A673 (cell line): ENCODE measurements around the gene GALNT13. TPM values are rescaled to one million over a fixed set of nuclear protein-coding genes. Genes with fewer than 3 reads are reported as not detected.
A peak's percentile ranks its signal among the peaks of the same experiment; 100 is the strongest.

Source experiments
- BruUV-seq: library from RNA; stranded (reverse); fragments of 400-500 nt; replicated peaks from 2 replicates; lab custom pipeline; 2021; lab: Mats Ljungman, UMichigan
- CTCF ChIA-PET: fragments of 300-600 bp; sonication (Branson Sonifier 250); formaldehyde crosslinking; loops from one replicate; lab custom pipeline; 2022; ENCODE audit warnings: antibody characterized with exemption; lab: Charles Lee
- POLR2A ChIA-PET: fragments of 300-600 bp; sonication (Branson Sonifier 250); formaldehyde crosslinking; loops from one replicate; lab custom pipeline; 2022; ENCODE audit warnings: antibody characterized with exemption; ENCODE audit not compliant: low non-redundant PET; lab: Charles Lee
- DNase-seq: peaks from one replicate; pipeline ENCODE4 v3.0.0-alpha.2; 2015; ENCODE audit warnings: low spot score
- H3K27ac ChIP-seq: fragments of 200-600 bp; sonication (generic); 2 replicates; pipeline ENCODE4 v1.5.1; 2016; ENCODE audit warnings: mixed run types, low read depth, mild to moderate bottlenecking, mixed read lengths, antibody characterized with exemption, low read length; ENCODE audit not compliant: poor library complexity, severe bottlenecking
- H3K27me3 ChIP-seq: fragments of 200-600 bp; sonication (generic); replicated peaks from 2 replicates; pipeline ENCODE4 v1.6.1; 2017; ENCODE audit warnings: mixed run types, low read depth, mild to moderate bottlenecking, mixed read lengths, antibody characterized with exemption, low read length; ENCODE audit not compliant: insufficient read depth, poor library complexity
- H3K36me3 ChIP-seq: fragments of 200-600 bp; sonication (generic); 2 replicates; pipeline ENCODE4 v1.6.1; 2016; ENCODE audit warnings: mixed run types, mild to moderate bottlenecking, mixed read lengths, antibody characterized with exemption, low read length; ENCODE audit not compliant: insufficient read depth, poor library complexity, severe bottlenecking
- H3K4me1 ChIP-seq: fragments of 200-600 bp; sonication (generic); 2 replicates; pipeline ENCODE4 v1.6.1; 2017; ENCODE audit warnings: mixed run types, mild to moderate bottlenecking, mixed read lengths, antibody characterized with exemption, low read length; ENCODE audit not compliant: insufficient read depth, poor library complexity, severe bottlenecking
- H3K4me3 ChIP-seq: fragments of 200-600 bp; sonication (generic); 2 replicates; pipeline ENCODE4 v1.5.1; 2016; ENCODE audit warnings: low read depth, mixed run types, mild to moderate bottlenecking, mixed read lengths, low read length; ENCODE audit not compliant: poor library complexity, severe bottlenecking
- H3K9me3 ChIP-seq: fragments of 200-600 bp; sonication (generic); 2 replicates; pipeline ENCODE4 v1.6.1; 2016; ENCODE audit warnings: mixed run types, low read depth, mild to moderate bottlenecking, mixed read lengths, antibody characterized with exemption, low read length; ENCODE audit not compliant: poor library complexity, severe bottlenecking
- EZH2 ChIP-seq: fragments of 200-600 bp; sonication (generic); IDR thresholded peaks from 2 replicates; pipeline ENCODE4 v1.6.1; 2017; ENCODE audit warnings: borderline replicate concordance, low read depth, mild to moderate bottlenecking, mixed read lengths, antibody characterized with exemption, low read length; ENCODE audit not compliant: poor library complexity, severe bottlenecking
- intact Hi-C: fragments of 100-400 bp; cut with micrococcal nuclease; formaldehyde crosslinking; loops from one replicate; pipeline ENCODE4 v1.10.0; 2022; ENCODE audit not compliant: unreplicated experiment
- total RNA-seq: library from RNA; stranded (reverse); gene quantifications from 2 replicates; pipeline ENCODE4 v1.2.3, GENCODE V29; 2021
- TF ChIP-seq, protein P1 (sequence below): fragments of 300-800, 200-600 bp; sonication (generic); conservative IDR thresholded peaks from 2 replicates; pipeline ENCODE4 v1.5.1; 2017; ENCODE audit warnings: low read depth, mild to moderate bottlenecking, antibody characterized with exemption, low read length, moderate library complexity, mixed read lengths

GALNT13 gene
- total RNA-seq, 1 experiment from 2014 or later = not detected

DNA sequence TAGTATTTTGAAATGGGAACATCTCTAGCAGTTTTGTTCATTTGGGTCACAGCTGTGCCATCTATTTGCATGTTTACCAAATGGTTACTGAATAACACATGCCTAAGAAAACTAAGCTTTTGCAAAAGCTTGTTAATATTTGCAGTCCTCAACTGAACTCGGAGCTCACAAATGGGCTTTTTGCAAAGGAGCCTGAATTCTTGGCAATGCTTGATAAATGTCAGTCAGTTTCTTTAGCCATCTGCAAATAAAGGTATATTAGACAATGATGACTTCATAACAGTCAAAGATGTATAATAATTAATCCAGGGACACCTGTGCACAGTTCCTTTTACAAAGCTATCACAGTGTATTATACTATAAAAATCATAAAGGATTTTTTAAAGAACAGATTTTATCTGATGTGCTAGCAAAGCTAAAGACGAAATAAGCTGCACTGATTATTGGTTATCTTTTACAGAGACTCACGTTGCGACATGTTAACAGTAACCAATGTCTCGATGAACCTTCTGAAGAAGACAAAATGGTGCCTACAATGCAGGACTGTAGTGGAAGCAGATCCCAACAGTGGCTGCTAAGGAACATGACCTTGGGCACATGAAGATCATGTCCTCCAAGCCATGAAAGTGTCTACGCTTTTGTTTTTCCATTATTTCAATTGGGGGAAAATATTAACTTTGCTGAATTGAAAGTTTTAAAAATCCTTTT, 578.4 kb downstream of the GALNT13 start:
- CTCF ChIA-PET = no interaction called here
- Histone ChIP-seq H3K9me3 (no peaks in the 10 kb centered on the region), H3K4me3 (no peak overlapping the region), H3K27me3 (no peaks in the 10 kb centered on the region), H3K36me3 (no peaks in the 10 kb centered on the region), H3K27ac (no peak overlapping the region), H3K4me1 (no peaks in the 10 kb centered on the region)
- no peak for TF ChIP-seq EZH2
- TF ChIP-seq, protein P1, sequence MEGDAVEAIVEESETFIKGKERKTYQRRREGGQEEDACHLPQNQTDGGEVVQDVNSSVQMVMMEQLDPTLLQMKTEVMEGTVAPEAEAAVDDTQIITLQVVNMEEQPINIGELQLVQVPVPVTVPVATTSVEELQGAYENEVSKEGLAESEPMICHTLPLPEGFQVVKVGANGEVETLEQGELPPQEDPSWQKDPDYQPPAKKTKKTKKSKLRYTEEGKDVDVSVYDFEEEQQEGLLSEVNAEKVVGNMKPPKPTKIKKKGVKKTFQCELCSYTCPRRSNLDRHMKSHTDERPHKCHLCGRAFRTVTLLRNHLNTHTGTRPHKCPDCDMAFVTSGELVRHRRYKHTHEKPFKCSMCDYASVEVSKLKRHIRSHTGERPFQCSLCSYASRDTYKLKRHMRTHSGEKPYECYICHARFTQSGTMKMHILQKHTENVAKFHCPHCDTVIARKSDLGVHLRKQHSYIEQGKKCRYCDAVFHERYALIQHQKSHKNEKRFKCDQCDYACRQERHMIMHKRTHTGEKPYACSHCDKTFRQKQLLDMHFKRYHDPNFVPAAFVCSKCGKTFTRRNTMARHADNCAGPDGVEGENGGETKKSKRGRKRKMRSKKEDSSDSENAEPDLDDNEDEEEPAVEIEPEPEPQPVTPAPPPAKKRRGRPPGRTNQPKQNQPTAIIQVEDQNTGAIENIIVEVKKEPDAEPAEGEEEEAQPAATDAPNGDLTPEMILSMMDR = no peak
- BruUV-seq = no TSS peak
- DNase-seq = no peak
- POLR2A ChIA-PET = no interaction called here
- intact Hi-C loops = loop anchor here (5.0 to 10.0 kb wide), 2 partner anchors 772 to 805 kb away; no protein-coding TSS in a partner anchor

DNA sequence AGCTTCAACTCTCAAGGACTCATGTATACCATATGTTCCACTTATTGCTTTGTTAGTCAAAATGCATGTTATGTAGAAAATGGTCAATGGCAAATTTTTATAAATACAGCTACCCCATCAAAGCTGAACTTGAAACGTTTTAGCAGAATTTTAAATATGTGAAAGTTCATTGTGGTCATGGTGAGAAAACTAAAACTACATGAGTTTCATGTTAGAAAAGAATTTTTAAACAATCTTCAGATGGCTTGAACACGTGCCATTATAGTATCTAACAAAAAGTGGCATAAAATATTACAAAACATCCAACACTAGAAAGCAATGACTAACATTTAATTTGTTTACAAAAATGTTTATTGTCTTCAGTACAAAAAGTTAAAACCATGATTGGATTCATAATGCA, 580.7 kb downstream of the GALNT13 start:
- H3K4me1 ChIP-seq = no peaks in the 10 kb centered on the region
- POLR2A ChIA-PET = no interaction called here

DNA sequence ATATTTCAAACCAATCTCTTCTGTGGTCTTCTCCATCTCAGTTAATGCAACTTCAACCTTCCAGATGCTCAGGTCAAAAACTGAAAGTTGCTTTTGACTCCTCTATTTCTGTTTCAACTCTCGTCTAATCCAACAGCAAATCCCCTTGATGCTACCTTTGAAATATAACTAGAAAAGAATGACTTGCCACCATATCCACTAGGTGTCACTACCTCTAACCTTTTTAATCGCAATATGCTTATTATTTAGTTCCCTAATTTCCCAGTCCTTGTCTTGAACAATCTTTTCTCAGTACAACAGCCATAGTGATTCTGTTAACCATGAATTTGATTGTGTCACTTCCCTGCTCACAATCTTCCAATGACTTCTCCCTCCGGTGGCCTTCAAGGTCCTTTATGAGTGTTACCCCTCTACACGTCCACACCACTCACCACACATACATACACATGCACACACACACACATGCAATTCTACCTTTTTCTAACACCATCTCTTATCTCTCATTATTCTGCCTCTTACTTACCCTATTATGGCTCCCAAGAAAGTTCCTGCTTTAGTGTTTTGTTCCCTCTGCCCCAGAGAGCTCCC, 581.3 kb downstream of the GALNT13 start:
- intact Hi-C loops = loop anchor here (2.0 to 10.0 kb wide), 3 partner anchors 168 to 802 kb away; no protein-coding TSS in a partner anchor
- TF ChIP-seq, protein P1 = peak; percentile 64
- TF ChIP-seq EZH2 = no peak
- Histone ChIP-seq H3K4me3 (no peak overlapping the region), H3K27ac (no peak overlapping the region), H3K27me3 (no peaks in the 10 kb centered on the region), H3K36me3 (no peaks in the 10 kb centered on the region), H3K4me1 (no peaks in the 10 kb centered on the region), H3K9me3 (no peaks in the 10 kb centered on the region)
- no TSS peak for BruUV-seq
- CTCF ChIA-PET = no interaction called here
- POLR2A ChIA-PET = no interaction called here
- DNase-seq = peak; percentile 57

More for the DNA sequence above, 580.7 kb downstream of the GALNT13 start:
- CTCF ChIA-PET = no interaction called here
- Histone ChIP-seq H3K36me3 (no peaks in the 10 kb centered on the region), H3K9me3 (no peaks in the 10 kb centered on the region), H3K27ac (no peak overlapping the region), H3K27me3 (no peaks in the 10 kb centered on the region), H3K4me3 (no peak overlapping the region)
- BruUV-seq = no TSS peak
- TF ChIP-seq, protein P1 = no peak
- no peak for TF ChIP-seq EZH2
- intact Hi-C loops = loop anchor here (2.0 to 10.0 kb wide), 3 partner anchors 168 to 802 kb away; no protein-coding TSS in a partner anchor
- no peak for DNase-seq
